ENCODE data around the gene XRCC3. TPM values are rescaled to one million over a fixed set of nuclear protein-coding genes. Genes with fewer than 3 reads are reported as not detected.

The XRCC3 gene
- total and polyA plus RNA-seq, 2 of the 8 experiments (the other 6 are each of a cell fraction or from before 2014, with no cell fraction given), result 36.9 to 41.8 TPM

GRCh38 chr14:103735022-103735421, 19.8 kb upstream of the XRCC3 start:
- no peak overlapping the region for H4K91ac ChIP-seq (replicated peaks; ENCODE audit: insufficient read length, low read length)
- H3K4me3 ChIP-seq (ENCODE audit: extremely low read depth in 1 of 4, insufficient read depth in 2 of 4, low read depth in 3 of 4, low read length in 4 of 4), result no peak overlapping the region
- no peak overlapping the region for H3K4me2 ChIP-seq (ENCODE audit: insufficient read depth in 1 of 2, low read depth in 2 of 2, low read length in 2 of 2)
- no peak overlapping the region for H3K27ac ChIP-seq (ENCODE audit: low read depth, low read length)
- no peaks in the 10 kb centered on the region for H3K23me2 ChIP-seq (ENCODE audit: low read depth, low read length)
- H4K20me1 ChIP-seq (replicated peaks in 1 of 2; ENCODE audit: control insufficient read depth in 1 of 2, insufficient read depth in 2 of 2, low read length in 2 of 2), result peaks cover 5 to 11% of the 10 kb centered on the region in 2 experiments
- CTCF ChIA-PET (ENCODE audit: partially characterized antibody), result interaction anchor here (0.6 to 2.5 kb wide), 9 partner anchors 10 to 1482 kb away, joined by 3 to 9 read pairs (median 4); no protein-coding TSS in a partner anchor
- no peaks in the 10 kb centered on the region for H3K9me3 ChIP-seq (ENCODE audit: insufficient read depth in 2 of 2, low read depth in 1 of 2, low read length in 1 of 2)
- no peak overlapping the region for H2BK20ac ChIP-seq (ENCODE audit: low read length)
- no peak overlapping the region for H2BK15ac ChIP-seq (ENCODE audit: low read length)
- POLR2A ChIA-PET (ENCODE audit: partially characterized antibody), result interaction anchor here (1.1 to 1.9 kb wide), 6 partner anchors 9 to 52 kb away, joined by 3 to 9 read pairs (median 6); partner anchors contain the start of genes XRCC3 and ZFYVE21
- 94% methylated on average over 12 of the region's 12 CpGs; no CpG with 5 or more reads in 1 of the 2 experiments for WGBS, 2 experiments (ENCODE audit: extremely low coverage in 1 of 2, insufficient coverage in 1 of 2, insufficient read length in 1 of 2, insufficient replicate concordance in 2 of 2, low coverage in 1 of 2, low lambda C conversion rate in 2 of 2, missing lambda C conversion rate in 1 of 2)
- FAIRE-seq, result no peak
- no peak overlapping the region for H2BK12ac ChIP-seq (ENCODE audit: low read depth, low read length)
- no peaks in the 10 kb centered on the region; a peak in 3 of 7 replicates for H3K4me1 ChIP-seq (replicated peaks in 1 of 4; ENCODE audit: control insufficient read depth in 3 of 4, insufficient read depth in 4 of 4, low read length in 3 of 4)
- no peak overlapping the region for H2BK120ac ChIP-seq (replicated peaks; ENCODE audit: low read depth, low read length)
- H3K79me2 ChIP-seq (ENCODE audit: control insufficient read depth in 1 of 2, insufficient read depth in 2 of 2, low read length in 2 of 2), result no peaks in the 10 kb centered on the region
- H4K8ac ChIP-seq (ENCODE audit: extremely low read depth, insufficient read depth, low read length), result no peak overlapping the region
- H3K4ac ChIP-seq (replicated peaks; ENCODE audit: insufficient read length, low read depth, low read length), result no peak overlapping the region
- no peak overlapping the region for H3K56ac ChIP-seq (replicated peaks; ENCODE audit: insufficient read length, low read depth, low read length)
- no peak overlapping the region for H2AK5ac ChIP-seq (ENCODE audit: low read depth, low read length)
- H3K9ac ChIP-seq (replicated peaks in 1 of 4; ENCODE audit: extremely low read depth in 1 of 4, low read depth in 3 of 4, low read length in 3 of 4), result no peak overlapping the region
- no peaks in the 10 kb centered on the region for H3K27me3 ChIP-seq (replicated peaks in 1 of 4; ENCODE audit: control insufficient read depth in 3 of 4, extremely low read depth in 1 of 4, insufficient read depth in 3 of 4, low read length in 3 of 4)
- no peak overlapping the region for H2BK5ac ChIP-seq (ENCODE audit: low read depth, low read length)
- H2AFZ ChIP-seq (ENCODE audit: low read length), result no peak overlapping the region
- no peak overlapping the region for H3K14ac ChIP-seq (ENCODE audit: insufficient read length)
- no peaks in the 10 kb centered on the region; the same call in 1 of the 2 replicates for H3K79me1 ChIP-seq (ENCODE audit: low read depth, low read length)
- peaks cover under 1 to 9% (median 2%) of the 10 kb centered on the region in 4 experiments; a peak in 4 of 8 replicates for H3K36me3 ChIP-seq (ENCODE audit: control insufficient read depth in 2 of 4, insufficient read depth in 4 of 4, low read length in 3 of 4)
- H4K5ac ChIP-seq (ENCODE audit: insufficient read length, low read depth, low read length), result no peak overlapping the region
- DNase-seq (ENCODE audit: low read depth in 1 of 2, low spot score in 2 of 2), result no peak
- no peak overlapping the region for H3K23ac ChIP-seq (ENCODE audit: insufficient read length)
- no peak overlapping the region for H3K18ac ChIP-seq (ENCODE audit: extremely low read depth, low read length)
- TF ChIP-seq HDAC6 (IDR thresholded peaks at IDR 0.05; ENCODE audit: low read depth, low read length) (no peak), EP300 (IDR thresholded peaks at IDR 0.05; ENCODE audit: borderline replicate concordance in 1 of 2, low read depth in 2 of 2, low read length in 2 of 2) (no peak), GTF2F1 (IDR thresholded peaks at IDR 0.05; ENCODE audit: borderline replicate concordance, low read depth, low read length) (no peak), KDM4A (IDR thresholded peaks at IDR 0.05; ENCODE audit: low read depth, low read length, severe bottlenecking) (no peak)

All from H1 (cell line).